Stimulated activated CD4-positive, alpha-beta T cell treated with anti-CD3 and anti-CD28 coated beads, Interleukin-12 subunit alpha, Interleukin-12 subunit beta, amount 100 ng/mL, for 48 hours (primary cell): Measurements from ENCODE around the gene ZBTB46.

Experiments used
- DNase-seq, 3 donors: peaks; one replicate each; pipeline ENCODE4 v3.0.0-alpha.2; 2020; ENCODE audit warnings: low read depth in 2 of 3, low spot score in 1 of 3

The ZBTB46 gene

GRCh38 chr20:63697357-63697867 lies 133.7 kb downstream of the ZBTB46 start:
- no peak for DNase-seq

GRCh38 chr20:63696628-63697356 lies 134.3 kb downstream of the ZBTB46 start, which contains the start of gene TNFRSF6B:
TSS of gene TNFRSF6B (plus strand) at chr20:63696652. CDS start at chr20:63696768, 116 bp downstream.
- DNase-seq = no peak

GRCh38 chr20:63696306-63696627 lies 134.8 kb downstream of the ZBTB46 start:
- DNase-seq = no peak

GRCh38 chr20:63695424-63696305 lies 135.4 kb downstream of the ZBTB46 start:
- no peak for DNase-seq

- no peak for DNase-seq
Observed at GRCh38 chr20:63694584-63695423, 136.3 kb downstream of the ZBTB46 start.

- no peak for DNase-seq
Observed at GRCh38 chr20:63693733-63694583, 137.1 kb downstream of the ZBTB46 start.
